Vagina (tissue), 2 donors: Measurements from ENCODE around the gene SRL. TPM values are rescaled to one million over a fixed set of nuclear protein-coding genes. Genes with fewer than 3 reads are reported as not detected.
A peak's percentile ranks its signal among the peaks of the same experiment; 100 is the strongest.

Source experiments
- DNase-seq, 2 donors: peaks; one replicate each; pipeline ENCODE4 v3.0.0-alpha.2; 2017; ENCODE audit errors: extremely low spot score in 2 of 2
- H3K27ac ChIP-seq: fragments of 200-600 bp; sonication (generic); one replicate; pipeline ENCODE4 v1.5.1; 2019
- H3K27me3 ChIP-seq: fragments of 200-600 bp; sonication (generic); one replicate; pipeline ENCODE4 v1.5.1; 2019
- H3K36me3 ChIP-seq, 2 donors: fragments of 200-600 bp; sonication (generic); one replicate each; pipeline ENCODE4 v1.5.1; 2017 to 2019
- H3K4me1 ChIP-seq: fragments of 200-600 bp; sonication (generic); one replicate; pipeline ENCODE4 v1.5.1; 2019
- H3K4me3 ChIP-seq, 2 donors: fragments of 200-600 bp; sonication (generic); 1 replicate in 1 of 2; 2 replicates in 1 of 2; pipeline ENCODE4 v1.5.1; 2016 to 2019
- H3K9me3 ChIP-seq: fragments of 200-600 bp; sonication (generic); one replicate; pipeline ENCODE4 v1.5.1; 2019
- POLR2A ChIP-seq, 2 donors: fragments of 450-650 bp; IDR thresholded peaks; one replicate each; pipeline ENCODE4 v1.6.1; 2017; ENCODE audit warnings: antibody characterized with exemption in 2 of 2, mild to moderate bottlenecking in 2 of 2, moderate library complexity in 2 of 2
- POLR2AphosphoS5 ChIP-seq, 2 donors: sonication (generic); formaldehyde crosslinking; IDR thresholded peaks; one replicate each; pipeline ENCODE4 v1.9.0; 2017; ENCODE audit warnings: antibody characterized with exemption in 2 of 2, mild to moderate bottlenecking in 2 of 2, low read depth in 1 of 2; ENCODE audit not compliant: insufficient read depth in 1 of 2
- intact Hi-C: fragments of 100-400 bp; cut with DNase I; formaldehyde crosslinking; loops from one replicate; pipeline ENCODE4 v1.15.1; 2023
- total RNA-seq: library from RNA; depleted of rRNA; stranded (reverse); fragments of >200 nt; gene quantifications from one replicate; pipeline ENCODE4 v1.2.3, GENCODE V29; 2016
- TF ChIP-seq, protein P1 (sequence below), 3 experiments: fragments of 450-650 bp in 2 of 3; fragments of 200-600 bp in 1 of 3; sonication (generic) in 1 of 3; IDR thresholded peaks; one replicate each; pipeline ENCODE4 v1.5.1; 2017 to 2019; ENCODE audit warnings: antibody characterized with exemption in 3 of 3, mild to moderate bottlenecking in 2 of 3, moderate library complexity in 2 of 3

Gene SRL
- total RNA-seq: 1.5 TPM

- Histone ChIP-seq H3K9me3 (no peaks in the 10 kb centered on the region), H3K27me3 (no peaks in the 10 kb centered on the region), H3K27ac (no peak within 1 kb of the TSS), H3K36me3 (no peaks in the 10 kb centered on the region), H3K4me1 (no peaks in the 10 kb centered on the region), H3K4me3 (no peak within 1 kb of the TSS)
- DNase-seq: no peak
- TF ChIP-seq, protein P1, sequence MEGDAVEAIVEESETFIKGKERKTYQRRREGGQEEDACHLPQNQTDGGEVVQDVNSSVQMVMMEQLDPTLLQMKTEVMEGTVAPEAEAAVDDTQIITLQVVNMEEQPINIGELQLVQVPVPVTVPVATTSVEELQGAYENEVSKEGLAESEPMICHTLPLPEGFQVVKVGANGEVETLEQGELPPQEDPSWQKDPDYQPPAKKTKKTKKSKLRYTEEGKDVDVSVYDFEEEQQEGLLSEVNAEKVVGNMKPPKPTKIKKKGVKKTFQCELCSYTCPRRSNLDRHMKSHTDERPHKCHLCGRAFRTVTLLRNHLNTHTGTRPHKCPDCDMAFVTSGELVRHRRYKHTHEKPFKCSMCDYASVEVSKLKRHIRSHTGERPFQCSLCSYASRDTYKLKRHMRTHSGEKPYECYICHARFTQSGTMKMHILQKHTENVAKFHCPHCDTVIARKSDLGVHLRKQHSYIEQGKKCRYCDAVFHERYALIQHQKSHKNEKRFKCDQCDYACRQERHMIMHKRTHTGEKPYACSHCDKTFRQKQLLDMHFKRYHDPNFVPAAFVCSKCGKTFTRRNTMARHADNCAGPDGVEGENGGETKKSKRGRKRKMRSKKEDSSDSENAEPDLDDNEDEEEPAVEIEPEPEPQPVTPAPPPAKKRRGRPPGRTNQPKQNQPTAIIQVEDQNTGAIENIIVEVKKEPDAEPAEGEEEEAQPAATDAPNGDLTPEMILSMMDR (IDR thresholded peaks at IDR 0.05): no peak
- TF ChIP-seq POLR2A (IDR thresholded peaks at IDR 0.05) (no peak), POLR2AphosphoS5 (IDR thresholded peaks at IDR 0.05; ENCODE audit: insufficient read depth in 1 of 2, low read depth in 1 of 2) (no peak)
- intact Hi-C loops: loop anchor here (10.0 kb wide), 1 partner anchor 127 kb away; the partner anchor contains the start of gene ADCY9
Measured at GRCh38 chr16:4241928-4242283, at the start of gene SRL. Gene SRL, minus strand, starts transcription at chr16:4242080. Its CDS starts 13 bp downstream, at chr16:4242067.

DNA sequence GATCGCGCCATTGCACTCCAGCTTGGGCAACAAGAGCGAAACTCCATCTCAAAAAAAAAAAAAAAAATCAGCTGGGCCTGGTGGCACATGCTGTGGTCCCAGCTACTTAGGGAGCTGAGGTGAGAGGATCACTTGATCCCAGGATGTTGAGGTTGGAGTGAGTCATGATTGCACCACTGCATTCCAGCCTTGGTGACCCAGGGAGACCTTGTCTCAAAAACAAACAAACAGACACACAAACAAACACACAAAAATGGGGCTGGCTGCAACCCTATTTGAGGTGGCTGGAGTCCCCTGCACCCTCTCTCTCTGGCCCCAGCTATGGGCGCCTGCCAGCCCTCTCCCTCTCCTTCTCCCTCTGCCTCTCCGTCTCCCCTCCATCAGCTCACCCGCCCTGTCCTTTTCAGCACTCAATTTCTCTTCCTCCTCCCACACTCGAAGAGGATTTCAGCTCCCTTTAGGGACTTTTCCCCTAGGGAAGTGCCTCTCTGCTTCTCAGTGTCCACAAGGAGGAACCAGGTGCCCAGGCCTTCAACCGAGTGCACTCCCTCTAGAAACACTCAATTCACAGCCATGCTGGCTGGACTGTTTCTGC, 48.5 kb upstream of the SRL start:
- Histone ChIP-seq H3K27ac (no peak overlapping the region), H3K4me3 (no peak overlapping the region), H3K27me3 (no peaks in the 10 kb centered on the region), H3K4me1 (peaks cover 38% of the 10 kb centered on the region), H3K9me3 (no peaks in the 10 kb centered on the region), H3K36me3 (no peaks in the 10 kb centered on the region)
- DNase-seq: no peak
- intact Hi-C loops: no loop called here
- TF ChIP-seq, protein P1 (IDR thresholded peaks at IDR 0.05): no peak
- peak in 1 of 2 donors; percentile 28 for TF ChIP-seq POLR2AphosphoS5 (IDR thresholded peaks at IDR 0.05; ENCODE audit: insufficient read depth in 1 of 2, low read depth in 1 of 2)
- no peak for TF ChIP-seq POLR2A (IDR thresholded peaks at IDR 0.05)

- peak overlapping the region in 1 of 2 donors; percentile 12 for H3K4me3 ChIP-seq
Measured at GRCh38 chr16:4288148-4288921, 46.5 kb upstream of the SRL start.

DNA sequence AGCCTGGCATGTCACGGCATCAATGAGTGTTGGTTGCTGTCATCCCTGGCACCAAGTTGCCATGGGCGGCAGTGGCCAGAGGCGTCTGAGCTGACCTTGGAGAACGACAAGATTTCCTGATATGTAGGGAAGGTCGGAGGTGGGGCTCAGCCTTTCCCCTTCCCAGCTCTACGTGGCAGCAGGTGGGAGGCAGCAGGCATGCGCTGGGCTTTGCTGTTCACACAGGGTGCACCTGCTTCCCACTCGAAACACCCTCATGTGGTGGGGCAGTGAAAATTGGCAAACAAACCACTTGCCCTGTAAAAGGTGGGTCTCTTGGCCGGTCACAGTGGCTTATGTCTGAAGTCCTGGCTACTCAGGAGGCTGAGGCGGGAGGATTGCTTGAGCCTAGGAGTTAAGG, 43.3 kb upstream of the SRL start:
- Histone ChIP-seq H3K27ac (no peak overlapping the region), H3K4me1 (peaks cover 9% of the 10 kb centered on the region), H3K27me3 (no peaks in the 10 kb centered on the region), H3K4me3 (no peak overlapping the region), H3K36me3 (no peaks in the 10 kb centered on the region), H3K9me3 (no peaks in the 10 kb centered on the region)
- DNase-seq: no peak
- no peak for TF ChIP-seq POLR2AphosphoS5 (IDR thresholded peaks at IDR 0.05; ENCODE audit: insufficient read depth in 1 of 2, low read depth in 1 of 2)
- TF ChIP-seq, protein P1 (IDR thresholded peaks at IDR 0.05): no peak
- no peak for TF ChIP-seq POLR2A (IDR thresholded peaks at IDR 0.05)
- intact Hi-C loops: loop anchor here (5.0 kb wide), 1 partner anchor 117 kb away; no protein-coding TSS in a partner anchor

More at GRCh38 chr16:4288148-4288921, 46.5 kb upstream of the SRL start:
- TF ChIP-seq, protein P1 (IDR thresholded peaks at IDR 0.05): peak; percentile 92 to 97 (median 95)
- TF ChIP-seq POLR2AphosphoS5 (IDR thresholded peaks at IDR 0.05; ENCODE audit: insufficient read depth in 1 of 2, low read depth in 1 of 2): peak in 1 of 2 donors; percentile 42
- TF ChIP-seq POLR2A (IDR thresholded peaks at IDR 0.05): no peak
- H3K36me3 ChIP-seq: no peaks in the 10 kb centered on the region
- no peak overlapping the region for H3K27ac ChIP-seq
- no peaks in the 10 kb centered on the region for H3K9me3 ChIP-seq
- no peak for DNase-seq
- intact Hi-C loops: loop anchor here (2.0 to 5.0 kb wide), 2 partner anchors 42 to 114 kb away; no protein-coding TSS in a partner anchor
- H3K4me1 ChIP-seq: peaks cover 24% of the 10 kb centered on the region
- no peaks in the 10 kb centered on the region for H3K27me3 ChIP-seq
